SK-N-SH (cell line): ENCODE measurements around the gene TCEAL9. TPM values are rescaled to one million over a fixed set of nuclear protein-coding genes. Genes with fewer than 3 reads are reported as not detected.

Experiments
- CTCF ChIA-PET: fragments of 300-600, 350-600 bp; formaldehyde crosslinking; extraction: SDS; loops from one replicate; lab custom pipeline; 2021; lab: Yijun Ruan, JAX
- POLR2A ChIA-PET: fragments of 350-600 bp; sonication (Branson Sonifier 250); formaldehyde crosslinking; extraction: SDS; loops from one replicate; lab custom pipeline; 2020; ENCODE audit warnings: antibody characterized with exemption, inconsistent platforms; lab: Yijun Ruan, JAX
- DNase-seq: peaks from one replicate; pipeline ENCODE4 v3.0.0; 2012
- H2AFZ ChIP-seq: fragments of 200-600 bp; sonication (generic); 2 replicates; pipeline ENCODE4 v1.8.1; 2016; ENCODE audit warnings: antibody characterized with exemption, mild to moderate bottlenecking, low read depth
- H3F3A ChIP-seq: fragments of 200-600 bp; sonication (generic); replicated peaks from 2 replicates; pipeline ENCODE3; 2016; ENCODE audit warnings: antibody characterized with exemption, mild to moderate bottlenecking; ENCODE audit not compliant: insufficient read depth
- H3K27ac ChIP-seq, 2 experiments: fragments of 200-500 bp in 1 of 2; fragments of 200-600 bp in 1 of 2; sonication (Bioruptor generic) in 1 of 2; sonication (generic), shearing (Covaris generic) in 1 of 2; 2 replicates each; pipeline versions ENCODE4 v1.5.1 to v1.6.1; 2014 to 2016; ENCODE audit warnings: low read depth in 2 of 2, inconsistent platforms in 1 of 2, low read length in 1 of 2, mild to moderate bottlenecking in 1 of 2, mixed read lengths in 1 of 2
- H3K27me3 ChIP-seq: fragments of 200-600 bp; sonication (generic), shearing (Covaris generic); 2 replicates; pipeline ENCODE4 v1.6.1; 2016; ENCODE audit warnings: mixed run types; ENCODE audit not compliant: insufficient read depth
- H3K36me3 ChIP-seq, 2 experiments: fragments of 200-500 bp in 1 of 2; fragments of 200-600 bp in 1 of 2; sonication (Bioruptor generic) in 1 of 2; sonication (generic) in 1 of 2; replicated peaks in 1 of 2; 2 replicates each; pipeline versions ENCODE3 to v1.5.1; 2014 to 2016; ENCODE audit warnings: low read length in 1 of 2, mild to moderate bottlenecking in 1 of 2; ENCODE audit not compliant: insufficient read depth in 2 of 2, control insufficient read depth in 1 of 2
- H3K4me1 ChIP-seq, 2 experiments: fragments of 200-500 bp in 1 of 2; fragments of 200-600 bp in 1 of 2; sonication (Bioruptor generic) in 1 of 2; sonication (generic), shearing (Covaris generic) in 1 of 2; 2 replicates each; pipeline versions ENCODE4 v1.5.1 to v1.6.1; 2014 to 2016; ENCODE audit warnings: low read depth in 1 of 2, low read length in 1 of 2, mixed run types in 1 of 2; ENCODE audit not compliant: insufficient read depth in 2 of 2, control insufficient read depth in 1 of 2
- H3K4me2 ChIP-seq: fragments of 200-600 bp; sonication (generic), shearing (Covaris generic); 2 replicates; pipeline ENCODE4 v1.6.1; 2017; ENCODE audit warnings: mixed run types
- H3K4me3 ChIP-seq, 2 experiments: fragments of 200-500 bp in 1 of 2; fragments of 200-600 bp in 1 of 2; sonication (Bioruptor generic) in 1 of 2; sonication (generic), shearing (Covaris generic) in 1 of 2; 2 replicates each; pipeline versions ENCODE4 v1.5.1 to v1.8.1; 2014 to 2016; ENCODE audit warnings: low read depth in 2 of 2, inconsistent platforms in 1 of 2, low read length in 1 of 2, mild to moderate bottlenecking in 1 of 2, mixed read lengths in 1 of 2, moderate library complexity in 1 of 2
- H3K79me2 ChIP-seq: fragments of 200-600 bp; sonication (generic); 2 replicates; pipeline ENCODE4 v1.8.1; 2017; ENCODE audit warnings: mild to moderate bottlenecking; ENCODE audit not compliant: insufficient read depth
- H3K9ac ChIP-seq: fragments of 200-600 bp; sonication (generic); 2 replicates; pipeline ENCODE4 v1.6.1; 2017; ENCODE audit warnings: mixed run types
- H3K9me2 ChIP-seq: fragments of 200-600 bp; sonication (generic); 2 replicates; pipeline ENCODE4 v1.6.1; 2017; ENCODE audit warnings: mixed run types
- H3K9me3 ChIP-seq: fragments of 200-600 bp; sonication (generic); 2 replicates; pipeline ENCODE4 v1.6.1; 2017; ENCODE audit warnings: mixed run types, mild to moderate bottlenecking, moderate library complexity
- H4K20me1 ChIP-seq: fragments of 200-600 bp; sonication (generic); 2 replicates; pipeline ENCODE4 v1.6.1; 2017; ENCODE audit warnings: mild to moderate bottlenecking, mixed run types; ENCODE audit not compliant: insufficient read depth
- FOXJ3 ChIP-seq: sonication (generic); formaldehyde crosslinking; IDR thresholded peaks from 2 replicates; pipeline ENCODE4 v1.5.1; 2020; ENCODE audit warnings: mild to moderate bottlenecking, missing genetic modification reagents
- MXI1 ChIP-seq: IDR thresholded peaks from 2 replicates; pipeline ENCODE4 v1.6.1; 2012; ENCODE audit warnings: mild to moderate bottlenecking, low read depth, low read length, improper control_type of control experiment
- PBX3 ChIP-seq: IDR thresholded peaks from 2 replicates; pipeline ENCODE4; 2012
- POLR2AphosphoS5 ChIP-seq: IDR thresholded peaks from 2 replicates; pipeline ENCODE4 v1.6.1; 2012; ENCODE audit warnings: low read depth, low read length
- RCOR1 ChIP-seq: fragments of 150-350 bp; IDR thresholded peaks from 2 replicates; pipeline ENCODE4 v1.6.1; 2017; ENCODE audit warnings: antibody characterized with exemption, low read length
- RFX5 ChIP-seq: IDR thresholded peaks from 2 replicates; pipeline ENCODE4 v1.6.1; 2012; ENCODE audit warnings: mild to moderate bottlenecking, improper control_type of control experiment, low read length
- SIN3A ChIP-seq: IDR thresholded peaks from 2 replicates; pipeline ENCODE4 v1.6.1; 2012; ENCODE audit warnings: low read depth, mild to moderate bottlenecking, low read length, moderate library complexity, borderline replicate concordance
- TAF1 ChIP-seq: IDR thresholded peaks from 2 replicates; pipeline ENCODE4 v1.6.1; 2012; ENCODE audit warnings: low read depth, mild to moderate bottlenecking, low read length, moderate library complexity, borderline replicate concordance
- YY1 ChIP-seq: IDR thresholded peaks from 2 replicates; pipeline ENCODE4 v1.4.0; 2012; ENCODE audit warnings: low read depth, mild to moderate bottlenecking
- WGBS: methylation state at CpG from one replicate; pipeline ENCODE4 v1.1.6; 2017; ENCODE audit warnings: low lambda C conversion rate; 5-methylcytosine and 5-hydroxymethylcytosine counted together
- polyA plus RNA-seq, 3 experiments: library from polyadenylated mRNA; depleted of rRNA; stranded (reverse); fragments of >200 nt; gene quantifications; 2 replicates each; pipeline ENCODE4 v1.2.3, GENCODE V29; 2012
- TF ChIP-seq, protein P1 (sequence below): IDR thresholded peaks from 2 replicates; pipeline ENCODE4 v1.4.0; 2012; ENCODE audit warnings: low read depth, borderline replicate concordance
- TF ChIP-seq, protein P2 (sequence below): IDR thresholded peaks from 2 replicates; pipeline ENCODE4 v1.6.1; 2012; ENCODE audit warnings: mild to moderate bottlenecking, low read depth, low read length, moderate library complexity

The TCEAL9 gene
- 27.7 and 29.5 TPM in 2 replicates for polyA plus RNA-seq (2012; rRNA removed)
- polyA plus RNA-seq (2012; cell fraction: cytosol; rRNA removed): 46.4 and 99.7 TPM in 2 replicates
- 13.1 and 20.9 TPM in 2 replicates for polyA plus RNA-seq (2012; cell fraction: nucleus; rRNA removed)

DNA sequence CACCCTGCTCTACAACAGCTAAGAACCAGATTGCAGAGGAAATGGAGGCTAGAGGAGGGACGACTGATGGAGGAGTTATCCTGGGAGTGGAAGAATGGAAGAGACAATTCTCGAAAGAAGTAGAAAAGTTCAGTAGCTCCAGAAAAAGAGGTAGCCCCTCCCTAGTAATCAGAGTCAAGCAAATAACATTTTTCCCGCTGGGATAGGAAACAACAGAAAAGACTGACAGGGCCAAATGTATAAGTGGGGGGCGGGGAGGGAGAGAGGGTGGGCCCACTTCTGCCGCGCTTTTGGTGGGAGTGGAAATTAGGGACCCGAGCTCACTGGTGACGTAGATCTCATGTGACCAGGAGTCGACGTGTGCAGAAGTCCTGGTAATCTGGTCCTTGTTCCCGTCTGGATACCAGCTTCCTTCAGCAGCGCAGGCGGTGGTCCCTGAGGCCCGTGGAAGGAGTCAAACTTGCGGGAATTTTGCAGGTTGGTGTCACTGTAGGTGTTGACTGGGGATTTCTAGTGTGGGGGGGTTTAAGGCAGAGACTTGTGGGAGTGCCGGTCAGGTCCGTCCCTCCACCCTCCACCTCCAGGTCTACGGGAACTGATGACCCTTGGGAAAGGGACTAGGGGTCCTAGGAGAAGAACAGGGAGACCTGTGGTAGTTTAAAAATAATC is at the start of gene TCEAL9:
TSS of gene TCEAL9 (plus strand) at position 377 of the 669 bp plus-strand sequence. CDS start 1,179 bp downstream, outside the sequence.
- no peaks in the 10 kb centered on the region for H3F3A ChIP-seq
- WGBS: 1% methylated on average over 18 of the region's 18 CpGs
- DNase-seq: peak; percentile 71
- TF ChIP-seq RFX5 (no peak), MXI1 (0 out of 2 replicates have a peak, but pooled peaks have one; percentile 5), SIN3A (no peak), PBX3 (no peak), POLR2AphosphoS5 (peak; percentile 81), FOXJ3 (no peak), TAF1 (peak; percentile 12; the same call in 1 of the 2 replicates), RCOR1 (no peak)
- TF ChIP-seq, protein P1, sequence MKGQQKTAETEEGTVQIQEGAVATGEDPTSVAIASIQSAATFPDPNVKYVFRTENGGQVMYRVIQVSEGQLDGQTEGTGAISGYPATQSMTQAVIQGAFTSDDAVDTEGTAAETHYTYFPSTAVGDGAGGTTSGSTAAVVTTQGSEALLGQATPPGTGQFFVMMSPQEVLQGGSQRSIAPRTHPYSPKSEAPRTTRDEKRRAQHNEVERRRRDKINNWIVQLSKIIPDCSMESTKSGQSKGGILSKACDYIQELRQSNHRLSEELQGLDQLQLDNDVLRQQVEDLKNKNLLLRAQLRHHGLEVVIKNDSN: peak; percentile 79
- peaks cover 7 to 9% of the 10 kb centered on the region in 2 experiments for H3K36me3 ChIP-seq
- H3K4me2 ChIP-seq: peak within 1 kb of the TSS; percentile 84
- no peaks in the 10 kb centered on the region for H3K9me3 ChIP-seq
- H2AFZ ChIP-seq: peak within 1 kb of the TSS; percentile 94; the same call in 1 of the 2 replicates
- peak within 1 kb of the TSS; percentile 77 to 78 for H3K27ac ChIP-seq
- ChIA-PET POLR2A (interaction anchor here (1.0 to 2.6 kb wide), 5 partner anchors 16 to 79 kb away, joined by 3 to 11 read pairs (median 4); partner anchors contain the start of genes BEX2, BEX3 and TCEAL5), CTCF (interaction anchor here (0.7 to 2.7 kb wide), 5 partner anchors 15 to 274 kb away, joined by 3 to 8 read pairs (median 4); no protein-coding TSS in a partner anchor)
- no peaks in the 10 kb centered on the region for H3K9me2 ChIP-seq
- H3K27me3 ChIP-seq: no peaks in the 10 kb centered on the region
- peaks cover 0 to 3% of the 10 kb centered on the region in 2 experiments; a peak in 2 of 4 replicates for H3K4me1 ChIP-seq
- H4K20me1 ChIP-seq: no peaks in the 10 kb centered on the region
- peak within 1 kb of the TSS; percentile 93 for H3K9ac ChIP-seq
- H3K79me2 ChIP-seq: peaks cover 26% of the 10 kb centered on the region
- H3K4me3 ChIP-seq: peak within 1 kb of the TSS; percentile 69 to 74

DNA sequence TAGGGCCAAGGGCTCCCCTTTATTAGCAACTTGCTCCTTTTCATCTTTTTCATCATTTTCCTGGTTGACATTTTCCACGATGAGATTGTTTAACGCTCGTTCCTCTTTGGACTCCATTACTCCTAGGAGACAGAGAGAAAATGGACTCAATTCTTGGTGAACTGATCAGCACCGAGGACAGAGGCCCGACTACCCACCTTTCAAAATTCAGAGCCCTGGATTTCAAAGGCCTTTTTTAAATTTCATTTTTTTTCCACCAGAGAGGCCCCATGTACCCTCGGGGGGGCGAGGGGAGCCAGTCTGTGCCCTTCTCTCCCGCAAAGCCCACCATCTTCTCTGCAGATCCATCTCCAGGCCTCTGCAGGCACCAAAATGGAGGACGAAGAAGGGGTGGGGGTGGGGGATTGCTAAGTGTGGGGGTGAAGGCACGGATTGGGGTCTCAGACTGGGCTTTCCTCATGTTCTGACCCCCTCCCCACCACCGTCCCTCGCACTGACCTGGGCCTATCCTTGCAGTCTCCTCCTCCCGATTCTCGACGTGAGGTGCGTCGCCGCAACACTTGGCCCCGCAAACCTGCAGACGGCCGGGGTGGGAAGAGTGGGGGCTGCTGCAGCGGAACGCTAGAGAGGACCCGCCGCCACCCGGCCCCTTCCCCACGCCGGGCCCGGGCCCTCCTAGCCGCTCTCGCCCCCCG is 46.3 kb upstream of the TCEAL9 start:
- POLR2A ChIA-PET: interaction anchor here (0.6 to 2.0 kb wide), 4 partner anchors 20 to 95 kb away, joined by 3 to 6 read pairs (median 3); partner anchors contain the start of genes BEX3, TCEAL7 and TCEAL9
- no peaks in the 10 kb centered on the region for H3K79me2 ChIP-seq
- H2AFZ ChIP-seq: peak overlapping the region; percentile 71; the same call in 1 of the 2 replicates
- peak overlapping the region; percentile 68; the same call in 1 of the 2 replicates for H3K4me2 ChIP-seq
- H3K27ac ChIP-seq: peak overlapping the region in 1 of 2 experiments; percentile 47; a peak in 1 of 4 replicates
- H3K9me2 ChIP-seq: no peaks in the 10 kb centered on the region
- peaks cover 4% of the 10 kb centered on the region for H3K27me3 ChIP-seq
- no peak overlapping the region for H3K9ac ChIP-seq
- CTCF ChIA-PET: no interaction called here
- peaks cover 0 to 3% of the 10 kb centered on the region in 2 experiments; a peak in 1 of 4 replicates for H3K4me1 ChIP-seq
- no peaks in the 10 kb centered on the region for H3F3A ChIP-seq
- H4K20me1 ChIP-seq: no peaks in the 10 kb centered on the region
- peak; percentile 56 for DNase-seq
- H3K4me3 ChIP-seq: peak overlapping the region; percentile 57 to 62
- TF ChIP-seq, protein P2, sequence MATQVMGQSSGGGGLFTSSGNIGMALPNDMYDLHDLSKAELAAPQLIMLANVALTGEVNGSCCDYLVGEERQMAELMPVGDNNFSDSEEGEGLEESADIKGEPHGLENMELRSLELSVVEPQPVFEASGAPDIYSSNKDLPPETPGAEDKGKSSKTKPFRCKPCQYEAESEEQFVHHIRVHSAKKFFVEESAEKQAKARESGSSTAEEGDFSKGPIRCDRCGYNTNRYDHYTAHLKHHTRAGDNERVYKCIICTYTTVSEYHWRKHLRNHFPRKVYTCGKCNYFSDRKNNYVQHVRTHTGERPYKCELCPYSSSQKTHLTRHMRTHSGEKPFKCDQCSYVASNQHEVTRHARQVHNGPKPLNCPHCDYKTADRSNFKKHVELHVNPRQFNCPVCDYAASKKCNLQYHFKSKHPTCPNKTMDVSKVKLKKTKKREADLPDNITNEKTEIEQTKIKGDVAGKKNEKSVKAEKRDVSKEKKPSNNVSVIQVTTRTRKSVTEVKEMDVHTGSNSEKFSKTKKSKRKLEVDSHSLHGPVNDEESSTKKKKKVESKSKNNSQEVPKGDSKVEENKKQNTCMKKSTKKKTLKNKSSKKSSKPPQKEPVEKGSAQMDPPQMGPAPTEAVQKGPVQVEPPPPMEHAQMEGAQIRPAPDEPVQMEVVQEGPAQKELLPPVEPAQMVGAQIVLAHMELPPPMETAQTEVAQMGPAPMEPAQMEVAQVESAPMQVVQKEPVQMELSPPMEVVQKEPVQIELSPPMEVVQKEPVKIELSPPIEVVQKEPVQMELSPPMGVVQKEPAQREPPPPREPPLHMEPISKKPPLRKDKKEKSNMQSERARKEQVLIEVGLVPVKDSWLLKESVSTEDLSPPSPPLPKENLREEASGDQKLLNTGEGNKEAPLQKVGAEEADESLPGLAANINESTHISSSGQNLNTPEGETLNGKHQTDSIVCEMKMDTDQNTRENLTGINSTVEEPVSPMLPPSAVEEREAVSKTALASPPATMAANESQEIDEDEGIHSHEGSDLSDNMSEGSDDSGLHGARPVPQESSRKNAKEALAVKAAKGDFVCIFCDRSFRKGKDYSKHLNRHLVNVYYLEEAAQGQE: peak; percentile 88
- no peak for TF ChIP-seq YY1
- no peaks in the 10 kb centered on the region for H3K36me3 ChIP-seq
- no peaks in the 10 kb centered on the region for H3K9me3 ChIP-seq
- WGBS: 35% methylated on average over 13 of the region's 32 CpGs
